Astrocyte (in vitro differentiated cells and primary cell): Measurements from ENCODE around the gene SYT14. TPM values are rescaled to one million over a fixed set of nuclear protein-coding genes. Genes with fewer than 3 reads are reported as not detected.

Experiments used
- DNase-seq: peaks from one replicate; pipeline ENCODE4 v3.0.0-alpha.2; 2010; ENCODE audit warnings: low read depth
- FAIRE-seq: peaks from 2 replicates; lab custom pipeline; 2011; peaks lifted over from hg19 to GRCh38; lab: Jason Lieb, UNC
- H2AFZ ChIP-seq: 2 replicates; pipeline ENCODE4 v1.6.0; 2012; ENCODE audit warnings: low read depth, low read length, inconsistent platforms
- H3K27ac ChIP-seq: 2 replicates; pipeline ENCODE4 v1.5.1; 2011; ENCODE audit warnings: low read depth, low read length, inconsistent platforms
- H3K27me3 ChIP-seq: 2 replicates; pipeline ENCODE4 v1.6.0; 2011; ENCODE audit warnings: low read length, inconsistent platforms; ENCODE audit not compliant: insufficient read depth
- H3K36me3 ChIP-seq: 2 replicates; pipeline ENCODE4 v1.5.1; 2011; ENCODE audit warnings: low read length, inconsistent platforms; ENCODE audit not compliant: insufficient read depth
- H3K4me1 ChIP-seq: 2 replicates; pipeline ENCODE4 v1.5.1; 2011; ENCODE audit warnings: low read length, inconsistent platforms; ENCODE audit not compliant: insufficient read depth
- H3K4me2 ChIP-seq: 2 replicates; pipeline ENCODE4 v1.6.0; 2012; ENCODE audit warnings: low read length, inconsistent platforms
- H3K4me3 ChIP-seq: 2 replicates; pipeline ENCODE4 v1.5.1; 2011; ENCODE audit warnings: low read depth, mild to moderate bottlenecking, low read length, inconsistent platforms; ENCODE audit not compliant: insufficient read depth
- H3K79me2 ChIP-seq: 2 replicates; pipeline ENCODE4 v1.6.0; 2012; ENCODE audit warnings: mild to moderate bottlenecking, low read length, inconsistent platforms; ENCODE audit not compliant: insufficient read depth
- H3K9ac ChIP-seq: 2 replicates; pipeline ENCODE4 v1.6.0; 2012; ENCODE audit warnings: mild to moderate bottlenecking, low read length, inconsistent platforms
- H3K9me3 ChIP-seq: 2 replicates; pipeline ENCODE4 v1.5.1; 2012; ENCODE audit warnings: low read depth, mild to moderate bottlenecking, low read length, inconsistent platforms; ENCODE audit not compliant: insufficient read depth
- H4K20me1 ChIP-seq: 2 replicates; pipeline ENCODE4 v1.6.0; 2012; ENCODE audit warnings: low read length, inconsistent platforms; ENCODE audit not compliant: insufficient read depth
- H3K27ac Mint-ChIP-seq: one replicate; pipeline ENCODE4 v1.8.0; 2021; ENCODE audit warnings: mild to moderate bottlenecking, mixed read lengths; ENCODE audit not compliant: unreplicated experiment
- H3K27me3 Mint-ChIP-seq: one replicate; pipeline ENCODE4 v1.8.0; 2021; ENCODE audit warnings: low read depth, mixed read lengths; ENCODE audit not compliant: unreplicated experiment
- H3K36me3 Mint-ChIP-seq: one replicate; pipeline ENCODE4 v1.8.0; 2021; ENCODE audit warnings: low read depth, mixed read lengths; ENCODE audit not compliant: unreplicated experiment
- H3K4me1 Mint-ChIP-seq: one replicate; pipeline ENCODE4 v1.8.0; 2021; ENCODE audit warnings: low read depth, mixed read lengths; ENCODE audit not compliant: unreplicated experiment
- H3K4me3 Mint-ChIP-seq: one replicate; pipeline ENCODE4 v1.8.0; 2021; ENCODE audit warnings: mild to moderate bottlenecking, moderate library complexity, mixed read lengths; ENCODE audit not compliant: unreplicated experiment
- H3K9me3 Mint-ChIP-seq: one replicate; pipeline ENCODE4 v1.8.0; 2021; ENCODE audit warnings: mild to moderate bottlenecking, mixed read lengths; ENCODE audit not compliant: unreplicated experiment
- EZH2 ChIP-seq: IDR thresholded peaks from 2 replicates; pipeline ENCODE4 v1.6.1; 2012; ENCODE audit warnings: mild to moderate bottlenecking, low read length, inconsistent platforms; ENCODE audit not compliant: insufficient read depth
- total RNA-seq: library from RNA; stranded (reverse); gene quantifications from 2 replicates; pipeline ENCODE4 v1.2.1, GENCODE V29; 2021
- TF ChIP-seq, protein P1 (sequence below): IDR thresholded peaks from 2 replicates; pipeline ENCODE4 v1.5.1; 2011; ENCODE audit warnings: low read depth, mild to moderate bottlenecking, inconsistent platforms, low read length, moderate library complexity; ENCODE audit not compliant: insufficient read depth

Gene SYT14
- total RNA-seq, 1 donor from 2014 or later, result 6.1 TPM

DNA sequence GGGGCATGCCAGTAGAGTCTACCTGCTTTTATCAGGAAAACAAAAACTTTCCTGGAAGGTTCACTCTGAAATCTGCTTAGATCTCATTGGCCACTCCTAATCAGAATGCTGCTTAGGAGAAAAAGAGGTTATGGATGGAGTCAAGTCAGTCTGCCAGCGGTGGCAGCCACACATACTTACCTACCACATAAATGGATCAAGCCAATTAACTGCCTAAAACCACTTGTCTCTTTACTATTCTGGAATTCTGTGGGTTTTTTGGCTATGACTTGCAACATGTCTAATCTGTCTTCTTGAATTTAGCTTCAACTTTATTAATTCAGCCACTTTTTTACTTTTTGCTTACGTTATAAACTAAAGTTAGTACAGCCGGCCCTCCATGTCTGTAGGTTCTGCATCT is 154.3 kb downstream of the SYT14 start:
- no peak for FAIRE-seq
- Mint-ChIP-seq H3K9me3 (peaks cover 3% of the 10 kb centered on the region), H3K27ac (no peak overlapping the region), H3K4me3 (no peak overlapping the region), H3K4me1 (no peaks in the 10 kb centered on the region), H3K36me3 (no peaks in the 10 kb centered on the region), H3K27me3 (no peaks in the 10 kb centered on the region)
- H2AFZ ChIP-seq, result no peak overlapping the region
- no peak for TF ChIP-seq EZH2
- TF ChIP-seq, protein P1, sequence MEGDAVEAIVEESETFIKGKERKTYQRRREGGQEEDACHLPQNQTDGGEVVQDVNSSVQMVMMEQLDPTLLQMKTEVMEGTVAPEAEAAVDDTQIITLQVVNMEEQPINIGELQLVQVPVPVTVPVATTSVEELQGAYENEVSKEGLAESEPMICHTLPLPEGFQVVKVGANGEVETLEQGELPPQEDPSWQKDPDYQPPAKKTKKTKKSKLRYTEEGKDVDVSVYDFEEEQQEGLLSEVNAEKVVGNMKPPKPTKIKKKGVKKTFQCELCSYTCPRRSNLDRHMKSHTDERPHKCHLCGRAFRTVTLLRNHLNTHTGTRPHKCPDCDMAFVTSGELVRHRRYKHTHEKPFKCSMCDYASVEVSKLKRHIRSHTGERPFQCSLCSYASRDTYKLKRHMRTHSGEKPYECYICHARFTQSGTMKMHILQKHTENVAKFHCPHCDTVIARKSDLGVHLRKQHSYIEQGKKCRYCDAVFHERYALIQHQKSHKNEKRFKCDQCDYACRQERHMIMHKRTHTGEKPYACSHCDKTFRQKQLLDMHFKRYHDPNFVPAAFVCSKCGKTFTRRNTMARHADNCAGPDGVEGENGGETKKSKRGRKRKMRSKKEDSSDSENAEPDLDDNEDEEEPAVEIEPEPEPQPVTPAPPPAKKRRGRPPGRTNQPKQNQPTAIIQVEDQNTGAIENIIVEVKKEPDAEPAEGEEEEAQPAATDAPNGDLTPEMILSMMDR, result no peak
- no peak overlapping the region for H3K4me3 ChIP-seq
- H3K79me2 ChIP-seq, result no peaks in the 10 kb centered on the region
- H3K9me3 ChIP-seq, result no peaks in the 10 kb centered on the region
- H3K27me3 ChIP-seq, result no peaks in the 10 kb centered on the region
- no peak overlapping the region for H3K9ac ChIP-seq
- H4K20me1 ChIP-seq, result no peaks in the 10 kb centered on the region
- no peaks in the 10 kb centered on the region for H3K36me3 ChIP-seq
- no peak overlapping the region for H3K4me2 ChIP-seq
- no peak overlapping the region for H3K27ac ChIP-seq
- no peaks in the 10 kb centered on the region for H3K4me1 ChIP-seq
- DNase-seq, result peak; percentile 56

DNA sequence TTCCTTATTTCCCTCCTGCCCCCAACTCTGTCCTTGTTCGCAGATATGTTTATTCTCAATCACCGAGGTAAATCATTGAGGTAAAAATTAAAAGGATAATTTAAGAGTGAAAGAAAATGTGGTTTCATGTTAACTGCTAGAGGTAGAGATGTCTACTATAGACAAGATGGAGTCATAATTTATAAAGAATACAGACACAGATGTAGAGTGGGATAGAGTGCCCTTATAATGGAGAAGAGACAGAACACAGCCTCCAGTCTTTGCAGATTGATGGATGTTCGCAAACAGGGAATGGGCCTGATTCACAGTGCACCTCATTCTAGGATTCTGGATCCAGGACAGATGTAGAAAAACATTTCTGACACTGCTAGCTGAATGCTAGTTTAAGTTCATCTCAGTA is 155.4 kb downstream of the SYT14 start:
- Histone ChIP-seq H3K36me3 (no peaks in the 10 kb centered on the region), H3K4me2 (no peak overlapping the region), H3K4me3 (no peak overlapping the region), H3K27me3 (no peaks in the 10 kb centered on the region), H3K9ac (no peak overlapping the region), H4K20me1 (no peaks in the 10 kb centered on the region), H3K79me2 (no peaks in the 10 kb centered on the region), H3K9me3 (no peaks in the 10 kb centered on the region), H3K27ac (no peak overlapping the region), H2AFZ (no peak overlapping the region), H3K4me1 (no peaks in the 10 kb centered on the region)
- Mint-ChIP-seq H3K4me3 (no peak overlapping the region), H3K4me1 (no peaks in the 10 kb centered on the region), H3K27me3 (no peaks in the 10 kb centered on the region), H3K36me3 (no peaks in the 10 kb centered on the region), H3K9me3 (peaks cover 3% of the 10 kb centered on the region), H3K27ac (no peak overlapping the region)
- no peak for TF ChIP-seq EZH2
- TF ChIP-seq, protein P1, result no peak
- no peak for FAIRE-seq
- DNase-seq, result no peak

DNA sequence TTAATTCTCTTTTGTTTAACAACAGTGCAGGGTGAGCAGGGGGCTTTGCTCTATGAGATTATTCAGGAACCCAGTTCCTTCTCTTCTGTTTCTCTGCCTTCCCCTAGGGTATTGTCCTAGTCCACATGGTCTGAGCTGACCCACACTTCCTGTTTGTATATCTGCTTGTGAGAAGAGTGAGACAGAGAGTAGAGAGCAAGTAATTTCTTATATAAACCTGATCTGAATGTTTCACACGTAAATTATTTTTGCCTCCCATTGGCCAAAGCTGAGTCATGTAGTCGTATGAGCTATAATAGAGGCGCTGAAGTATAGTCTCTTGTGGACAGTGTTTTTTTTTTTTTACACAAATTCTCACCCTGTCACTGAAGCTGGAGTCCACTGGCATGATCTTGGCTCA is 160.3 kb downstream of the SYT14 start:
- Histone ChIP-seq H3K4me2 (no peak overlapping the region), H3K27me3 (no peaks in the 10 kb centered on the region), H3K9me3 (no peaks in the 10 kb centered on the region), H4K20me1 (no peaks in the 10 kb centered on the region), H3K79me2 (no peaks in the 10 kb centered on the region), H3K36me3 (no peaks in the 10 kb centered on the region), H2AFZ (no peak overlapping the region), H3K4me3 (no peak overlapping the region), H3K4me1 (no peaks in the 10 kb centered on the region), H3K9ac (no peak overlapping the region), H3K27ac (no peak overlapping the region)
- H3K27me3 Mint-ChIP-seq, result no peaks in the 10 kb centered on the region
- H3K27ac Mint-ChIP-seq, result no peak overlapping the region
- no peaks in the 10 kb centered on the region for H3K9me3 Mint-ChIP-seq
- peak; percentile 13 for DNase-seq
- FAIRE-seq, result no peak
- H3K36me3 Mint-ChIP-seq, result no peaks in the 10 kb centered on the region
- H3K4me1 Mint-ChIP-seq, result no peaks in the 10 kb centered on the region
- no peak overlapping the region for H3K4me3 Mint-ChIP-seq
- TF ChIP-seq, protein P1, result no peak
- no peak for TF ChIP-seq EZH2
